Activated CD8-positive, alpha-beta memory T cell treated with anti-CD3 and anti-CD28 coated beads, Interleukin-2, amount 50 U/mL, for 1 hour (primary cell): Measurements from ENCODE around the gene PEX5.
"Not testable (repeated sequence)": the region's sequence is repeated elsewhere in the genome, so short reads cannot be mapped to it uniquely, and the experiment has no call there.

Experiments used
- DNase-seq: peaks from one replicate; pipeline ENCODE4 v3.0.0-alpha.2; 2020; ENCODE audit errors: extremely low read depth

PEX5 gene

DNA sequence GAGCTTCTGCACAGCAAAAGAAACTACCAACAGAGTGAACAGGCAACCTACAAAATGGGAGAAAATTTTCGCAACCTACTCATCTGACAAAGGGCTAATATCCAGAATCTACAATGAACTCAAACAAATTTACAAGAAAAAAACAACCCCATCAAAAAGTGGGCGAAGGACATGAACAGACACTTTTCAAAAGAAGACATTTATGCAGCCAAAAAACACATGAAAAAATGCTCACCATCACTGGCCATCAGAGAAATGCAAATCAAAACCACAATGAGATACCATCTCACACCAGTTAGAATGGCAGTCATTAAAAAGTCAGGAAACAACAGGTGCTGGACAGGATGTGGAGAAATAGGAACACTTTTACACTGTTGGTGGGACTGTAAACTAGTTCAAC is 24.3 kb downstream of the PEX5 start:
- DNase-seq = not testable (repeated sequence)

DNA sequence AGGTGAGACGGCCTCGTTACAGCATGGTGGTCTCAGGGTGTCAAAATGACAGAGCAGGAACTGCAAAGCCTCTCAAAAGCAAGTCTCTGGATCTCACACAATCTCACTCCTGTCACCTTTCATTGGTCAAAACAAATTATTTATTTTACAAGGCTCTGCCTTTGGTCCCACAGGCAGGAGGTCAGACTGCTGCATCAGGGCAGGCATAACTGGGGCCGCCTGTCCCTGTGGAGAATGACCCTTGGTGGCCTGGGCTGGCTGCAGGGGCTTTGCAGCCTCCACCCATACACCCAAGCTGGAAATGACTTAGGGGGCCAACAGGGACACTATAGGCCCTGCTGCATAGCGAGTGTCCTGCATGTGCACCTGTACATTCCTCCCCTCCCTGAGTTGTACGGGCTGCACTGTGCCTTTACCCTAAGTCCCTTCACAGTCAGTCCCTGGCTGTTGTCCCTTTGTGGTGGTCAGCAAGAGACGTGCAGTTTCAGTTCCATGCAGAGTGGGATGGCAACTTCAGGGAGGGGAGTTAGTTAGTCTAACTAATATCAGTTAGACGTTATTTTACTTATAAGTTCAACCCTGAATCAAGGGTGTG is 28.1 kb downstream of the PEX5 start:
- DNase-seq = no peak

DNA sequence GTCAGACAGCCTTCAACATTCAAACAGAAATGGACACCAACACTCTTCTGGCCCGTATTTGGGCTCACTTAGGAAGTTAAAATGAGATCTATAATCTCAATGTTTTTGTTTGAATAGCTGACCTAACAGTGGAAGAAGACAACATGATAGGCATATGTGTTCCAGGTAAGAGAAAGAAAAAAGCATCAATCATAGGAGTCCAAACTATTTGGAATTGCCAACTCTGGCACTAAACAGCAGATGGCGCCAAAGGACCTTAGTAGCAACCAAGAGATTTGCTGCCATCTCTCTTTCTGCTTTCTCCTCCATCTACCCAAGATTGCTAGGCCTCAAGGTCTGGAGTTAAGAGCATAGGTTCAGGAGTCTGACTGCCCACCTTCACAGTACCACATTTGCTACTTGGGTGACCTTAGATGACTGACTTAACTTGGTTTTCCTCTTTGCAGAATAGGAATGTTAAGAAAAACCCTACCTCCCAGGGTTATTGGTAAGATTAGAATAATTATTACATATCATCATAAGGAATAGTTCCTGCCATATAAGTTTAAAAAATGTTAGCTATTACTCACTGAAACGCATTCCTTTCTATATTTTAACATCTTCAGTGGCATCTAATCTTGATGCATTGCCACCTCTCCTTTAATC is 30.2 kb downstream of the PEX5 start:
- peak; percentile 42 for DNase-seq

DNA sequence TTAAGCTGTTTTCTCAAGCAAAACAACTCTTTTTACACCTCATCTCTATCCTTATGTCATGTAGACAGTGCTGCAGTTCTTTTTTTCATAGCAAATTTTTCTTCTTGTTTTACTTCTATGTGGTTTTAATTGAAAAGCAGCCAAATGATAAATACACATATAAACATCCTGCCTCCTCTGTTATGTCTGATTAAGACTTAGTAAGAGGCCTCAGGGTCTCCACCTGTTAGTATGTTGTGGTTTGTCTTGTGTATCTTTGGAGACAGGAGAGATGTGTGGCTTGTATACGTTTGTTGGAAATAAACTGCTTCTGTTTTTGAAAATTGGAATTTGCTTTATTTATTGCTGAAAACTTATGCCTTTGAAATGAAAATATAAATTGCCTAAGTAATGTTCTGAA is 32.0 kb downstream of the PEX5 start:
- no peak for DNase-seq

DNA sequence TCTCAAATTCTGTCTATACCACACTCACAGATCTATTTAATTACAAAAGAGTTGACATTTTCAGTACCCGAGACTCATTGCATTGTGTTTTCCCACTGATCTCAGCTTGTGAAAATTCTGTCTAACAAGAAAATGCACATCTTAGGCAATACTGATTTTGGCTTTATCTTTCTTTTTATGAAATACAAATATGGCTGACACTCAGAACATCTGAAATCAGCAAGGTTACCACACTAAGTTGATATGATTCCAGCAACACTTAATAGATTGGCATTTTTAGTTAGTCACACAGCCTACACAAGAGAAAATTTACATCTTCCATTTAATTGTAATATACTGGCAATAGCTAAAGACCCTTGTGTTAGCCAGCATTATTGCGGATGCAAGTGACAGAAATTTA is 40.3 kb downstream of the PEX5 start:
- DNase-seq = no peak

DNA sequence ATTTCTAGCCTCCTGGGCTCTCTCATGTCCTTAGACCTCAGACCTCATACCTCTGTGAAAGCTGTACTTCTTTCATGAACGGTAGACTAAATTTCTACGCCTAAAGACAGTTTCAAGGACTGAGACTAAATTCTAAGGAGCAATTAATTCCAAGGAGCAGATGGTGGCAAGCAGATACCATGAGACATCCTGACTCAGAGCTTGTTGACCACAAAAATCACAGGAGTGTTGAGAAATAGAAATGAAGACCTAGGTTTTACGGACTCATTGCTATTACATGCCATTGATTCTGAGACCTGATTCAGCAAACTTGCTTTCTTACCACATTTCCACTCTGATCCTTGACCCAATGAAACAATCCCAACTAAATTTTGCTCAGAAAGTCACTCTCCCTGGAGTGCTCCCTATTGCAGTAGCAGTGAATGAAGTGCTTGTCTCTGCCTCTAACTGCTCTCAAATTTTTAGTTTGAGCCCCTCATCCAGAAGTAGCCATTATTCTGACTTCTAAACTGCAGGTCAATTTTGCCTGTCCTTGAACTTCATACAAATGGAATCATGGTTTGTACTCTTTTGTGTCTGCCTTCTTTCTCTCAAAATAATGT is 52.0 kb downstream of the PEX5 start:
- DNase-seq = no peak

DNA sequence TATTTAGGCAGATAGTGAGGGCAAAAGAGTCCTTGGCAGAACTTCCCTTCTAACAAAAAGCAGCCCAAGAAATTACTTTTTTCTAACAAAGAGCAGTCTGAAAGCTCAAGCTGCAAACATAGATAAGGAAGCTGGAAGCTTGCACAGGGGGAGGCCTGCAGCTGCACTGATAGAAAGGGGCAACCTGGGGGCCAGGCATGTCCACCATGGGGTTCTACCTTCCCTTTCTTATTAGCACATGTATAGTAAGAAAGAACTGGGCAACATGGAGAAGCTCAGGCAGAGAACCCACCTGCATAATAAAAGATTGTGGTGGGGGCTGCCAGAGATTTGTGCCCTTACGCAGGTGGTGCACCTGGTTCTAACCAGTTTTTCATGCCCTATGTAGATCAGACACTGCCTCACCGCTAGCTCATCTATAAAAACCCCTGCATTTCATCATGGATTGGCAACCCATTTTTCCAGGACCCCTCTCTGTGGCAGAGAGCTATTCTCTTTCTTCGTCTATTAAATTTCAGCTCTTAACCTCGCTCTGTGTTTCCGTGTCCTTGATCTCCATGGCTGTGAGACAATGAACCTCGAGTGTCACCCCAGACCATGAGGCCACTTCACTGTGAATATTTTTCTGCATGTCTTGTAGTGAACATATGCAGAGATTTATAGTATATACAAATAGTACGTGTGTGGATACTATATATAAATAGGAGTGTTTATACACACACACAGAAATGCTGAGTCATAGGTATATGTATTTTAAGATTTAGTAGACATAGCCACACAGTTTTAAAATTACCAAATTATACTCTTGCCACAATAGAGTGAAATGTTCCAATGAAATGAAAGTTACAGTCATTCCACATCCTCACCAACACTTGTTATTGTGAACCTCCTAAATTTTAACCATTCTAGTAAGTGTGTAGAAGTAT is 53.0 kb downstream of the PEX5 start:
- DNase-seq = no peak

DNA sequence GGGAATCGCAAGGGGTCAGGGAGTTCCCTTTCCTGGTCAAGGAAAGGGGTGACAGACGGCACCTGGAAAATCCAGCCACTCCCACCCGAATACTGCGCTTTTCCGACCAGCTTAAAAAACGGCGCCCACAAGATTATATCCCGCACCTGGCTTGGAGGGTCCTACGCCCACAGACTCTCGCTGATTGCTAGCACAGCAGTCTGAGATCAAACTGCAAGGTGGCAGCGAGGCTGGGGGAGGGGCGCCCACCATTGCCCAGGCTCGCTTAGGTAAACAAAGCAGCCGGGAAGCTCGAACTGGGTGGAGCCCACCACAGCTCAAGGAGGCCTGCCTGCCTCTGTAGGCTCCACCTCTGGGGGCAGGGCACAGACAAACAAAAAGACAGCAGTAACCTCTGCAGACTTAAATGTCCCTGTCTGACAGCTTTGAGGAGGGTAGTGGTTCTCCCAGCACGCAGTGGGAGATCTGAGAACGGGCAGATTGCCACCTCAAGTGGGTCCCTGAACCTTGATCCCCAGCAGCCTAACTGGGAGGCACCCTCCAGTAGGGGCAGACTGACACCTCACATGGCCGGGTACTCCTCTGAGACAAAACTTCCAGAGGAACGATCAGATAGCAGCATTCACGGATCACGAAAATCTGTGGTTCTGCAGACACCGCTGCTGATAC is 62.0 kb downstream of the PEX5 start:
- DNase-seq = not testable (repeated sequence)

DNA sequence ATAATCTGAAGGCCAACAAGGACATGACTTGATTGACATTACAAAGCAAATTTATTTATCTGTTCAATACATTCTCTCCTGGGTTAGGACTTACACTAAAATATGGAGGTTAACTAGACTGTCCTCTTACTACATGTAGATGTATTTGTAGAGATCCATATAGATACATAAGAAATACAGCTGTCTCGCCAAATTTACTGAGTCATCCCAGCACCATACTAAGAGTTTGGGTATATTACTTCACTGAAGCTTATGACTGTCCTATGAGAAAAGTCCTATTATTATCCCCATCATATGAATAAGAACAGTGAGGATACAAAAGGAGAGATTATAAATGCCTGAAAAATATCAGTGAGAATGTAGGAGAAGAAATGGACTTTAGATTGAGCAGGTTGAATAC is 69.6 kb downstream of the PEX5 start:
- no peak for DNase-seq
